Lung (tissue), 12 donors: ENCODE results near the gene SMYD2. TPM values are rescaled to one million over a fixed set of nuclear protein-coding genes. Genes with fewer than 3 reads are reported as not detected.

Experiments
- ATAC-seq: fragments of 200-7000 bp; cut with Tn5 transposase; one replicate; pipeline ENCODE4 v1.9.1; 2020; ENCODE audit warnings: moderate number of reproducible peaks; ENCODE audit not compliant: insufficient read depth, low FRiP score
- DNase-seq, 3 donors: peaks; one replicate each; pipeline ENCODE4 v3.0.0-alpha.2; 2013 to 2017
- H3K27ac ChIP-seq, 2 donors: one replicate each; pipeline ENCODE4 v1.5.1; 2013; ENCODE audit warnings: mild to moderate bottlenecking in 2 of 2, moderate library complexity in 2 of 2, control low read depth in 1 of 2, inconsistent platforms in 1 of 2, low read depth in 1 of 2, low read length in 1 of 2
- H3K27me3 ChIP-seq, 3 donors: one replicate each; pipeline ENCODE4 v1.5.1; 2013; ENCODE audit warnings: low read length in 2 of 3; ENCODE audit not compliant: control insufficient read depth in 3 of 3, insufficient read depth in 3 of 3
- H3K36me3 ChIP-seq, 4 donors: one replicate each; pipeline ENCODE4 v1.5.1; 2013; ENCODE audit warnings: low read length in 4 of 4, mild to moderate bottlenecking in 1 of 4, moderate library complexity in 1 of 4; ENCODE audit not compliant: control insufficient read depth in 4 of 4, insufficient read depth in 4 of 4
- H3K4me1 ChIP-seq, 5 donors: one replicate each; pipeline ENCODE4 v1.5.1; 2013; ENCODE audit warnings: low read length in 5 of 5, mild to moderate bottlenecking in 2 of 5, moderate library complexity in 1 of 5; ENCODE audit not compliant: control insufficient read depth in 5 of 5, insufficient read depth in 5 of 5
- H3K4me3 ChIP-seq: one replicate; pipeline ENCODE4 v1.5.1; 2013; ENCODE audit warnings: mild to moderate bottlenecking, control low read depth, moderate library complexity
- H3K9ac ChIP-seq, 2 donors: one replicate each; pipeline ENCODE4 v1.5.1; 2013; ENCODE audit warnings: low read length in 2 of 2, control low read depth in 1 of 2; ENCODE audit not compliant: insufficient read depth in 1 of 2
- H3K9me3 ChIP-seq, 4 donors: one replicate each; pipeline ENCODE4 v1.5.1; 2013; ENCODE audit warnings: low read length in 3 of 4, mild to moderate bottlenecking in 1 of 4, moderate library complexity in 1 of 4; ENCODE audit not compliant: control insufficient read depth in 4 of 4, insufficient read depth in 3 of 4
- WGBS, 2 donors: extraction: QIAGEN DNeasy Blood & Tissue Kit; methylation state at CpG; one replicate each; pipeline ENCODE4 v1.1.7; 2013; 5-methylcytosine and 5-hydroxymethylcytosine counted together
- polyA plus RNA-seq, 2 donors: library from polyadenylated mRNA; stranded (reverse); fragments of 200-250 nt; gene quantifications; one replicate each; pipeline ENCODE4 v1.2.1, GENCODE V29; 2013
- total RNA-seq, 2 donors: library from RNA; depleted of rRNA in 1 of 2; stranded (reverse); fragments of >200 nt in 1 of 2; gene quantifications; one replicate each; pipeline ENCODE4 v1.2.1, GENCODE V29; 2014 to 2021
- TF ChIP-seq, protein P1 (sequence below): IDR thresholded peaks from 2 replicates; pipeline ENCODE4 v1.5.1; 2012; ENCODE audit warnings: mild to moderate bottlenecking; ENCODE audit errors: control extremely low read depth, extremely low read depth
- donor health status: control.
- donor health status: control.
- donor health status: Bipolar disorder and iron deficiency.
- donor health status: healthy.
- donor health status: DM: yes; HTN: yes; CAD: no.

The SMYD2 gene
- total and polyA plus RNA-seq, 4 donors, result 20.6 to 48.6 (median 28.2) TPM

DNA sequence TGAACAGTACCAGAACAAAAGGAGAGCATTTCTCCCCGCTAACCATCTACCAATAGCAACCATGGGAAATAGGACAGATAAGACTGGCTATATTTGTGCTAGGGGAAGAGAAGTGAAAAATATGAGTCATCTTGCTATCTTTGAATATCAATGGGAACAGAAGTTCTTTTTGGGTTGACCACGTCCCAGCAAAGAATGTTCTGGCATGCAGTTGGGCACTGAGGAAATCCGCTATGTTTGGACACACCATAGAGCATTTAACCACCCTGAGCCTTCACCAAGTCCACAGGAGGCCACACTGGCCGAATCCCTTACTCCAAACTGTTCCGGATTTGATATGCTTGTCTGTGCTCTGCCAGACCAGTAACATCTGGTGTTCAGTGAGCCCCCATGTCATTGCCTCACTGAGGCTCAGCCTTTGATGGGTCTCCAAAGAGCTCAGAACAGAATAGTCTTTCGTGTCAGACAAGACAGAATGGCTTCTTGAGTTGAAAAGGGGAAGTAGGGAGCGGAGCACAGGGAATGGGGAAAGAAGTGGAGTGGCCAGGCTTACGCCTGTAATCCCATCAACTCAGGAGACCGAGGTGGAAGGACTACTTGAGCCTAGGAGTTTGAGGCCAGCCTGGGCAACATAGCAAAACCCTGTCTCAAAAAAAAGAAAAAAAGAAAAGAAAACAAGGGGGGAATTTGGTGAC lies 81.4 kb downstream of the SMYD2 start:
- Histone ChIP-seq H3K9ac (no peak overlapping the region), H3K4me1 (peaks cover 0 to 20% (median 0%) of the 10 kb centered on the region in 5 donors), H3K36me3 (peaks cover 2 to 18% (median 13%) of the 10 kb centered on the region in 4 donors), H3K27me3 (no peaks in the 10 kb centered on the region), H3K4me3 (no peak overlapping the region), H3K9me3 (peaks cover 0 to 1% (median 0%) of the 10 kb centered on the region in 4 donors), H3K27ac (peak overlapping the region in 1 of 2 donors; percentile 76)
- ATAC-seq (no peak), DNase-seq (no peak)
- WGBS, 2 donors, result 48 to 82% methylated on average over 9 of the region's 9 CpGs
- TF ChIP-seq, protein P1, sequence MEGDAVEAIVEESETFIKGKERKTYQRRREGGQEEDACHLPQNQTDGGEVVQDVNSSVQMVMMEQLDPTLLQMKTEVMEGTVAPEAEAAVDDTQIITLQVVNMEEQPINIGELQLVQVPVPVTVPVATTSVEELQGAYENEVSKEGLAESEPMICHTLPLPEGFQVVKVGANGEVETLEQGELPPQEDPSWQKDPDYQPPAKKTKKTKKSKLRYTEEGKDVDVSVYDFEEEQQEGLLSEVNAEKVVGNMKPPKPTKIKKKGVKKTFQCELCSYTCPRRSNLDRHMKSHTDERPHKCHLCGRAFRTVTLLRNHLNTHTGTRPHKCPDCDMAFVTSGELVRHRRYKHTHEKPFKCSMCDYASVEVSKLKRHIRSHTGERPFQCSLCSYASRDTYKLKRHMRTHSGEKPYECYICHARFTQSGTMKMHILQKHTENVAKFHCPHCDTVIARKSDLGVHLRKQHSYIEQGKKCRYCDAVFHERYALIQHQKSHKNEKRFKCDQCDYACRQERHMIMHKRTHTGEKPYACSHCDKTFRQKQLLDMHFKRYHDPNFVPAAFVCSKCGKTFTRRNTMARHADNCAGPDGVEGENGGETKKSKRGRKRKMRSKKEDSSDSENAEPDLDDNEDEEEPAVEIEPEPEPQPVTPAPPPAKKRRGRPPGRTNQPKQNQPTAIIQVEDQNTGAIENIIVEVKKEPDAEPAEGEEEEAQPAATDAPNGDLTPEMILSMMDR, result no peak

- H3K27me3 ChIP-seq, result no peaks in the 10 kb centered on the region
- H3K9me3 ChIP-seq, result peaks cover 0 to 1% (median 0%) of the 10 kb centered on the region in 4 donors
- TF ChIP-seq, protein P1, result no peak
- peak overlapping the region in 1 of 2 donors; percentile 37 for H3K27ac ChIP-seq
- peaks cover 2 to 22% (median 16%) of the 10 kb centered on the region in 4 donors for H3K36me3 ChIP-seq
- H3K4me1 ChIP-seq, result peaks cover 0 to 20% (median 0%) of the 10 kb centered on the region in 5 donors
- 63 to 76% methylated on average over 4 of the region's 4 CpGs for WGBS, 2 donors
- no peak for ATAC-seq
- DNase-seq, result no peak
- no peak overlapping the region for H3K9ac ChIP-seq
- H3K4me3 ChIP-seq, result no peak overlapping the region
Observed at GRCh38 chr1:214363386-214363785, 82.4 kb downstream of the SMYD2 start.

GRCh38 chr1:214364386-214364785 lies 83.4 kb downstream of the SMYD2 start:
- DNase-seq (no peak), ATAC-seq (no peak)
- H3K9ac ChIP-seq, result no peak overlapping the region
- no peak overlapping the region for H3K4me3 ChIP-seq
- H3K36me3 ChIP-seq, result peaks cover 2 to 24% (median 17%) of the 10 kb centered on the region in 4 donors
- no peaks in the 10 kb centered on the region for H3K27me3 ChIP-seq
- H3K27ac ChIP-seq, result no peak overlapping the region
- peaks cover 0 to 1% (median 0%) of the 10 kb centered on the region in 4 donors for H3K9me3 ChIP-seq
- peaks cover 0 to 20% (median 0%) of the 10 kb centered on the region in 5 donors for H3K4me1 ChIP-seq
- 95 to 98% methylated on average over 12 of the region's 12 CpGs for WGBS, 2 donors
- TF ChIP-seq, protein P1, result no peak
